Activated T-helper 9 cell treated with anti-CD3 and anti-CD28 coated beads, Interleukin-2, amount 50 U/mL, for 16 hours (primary cell): ENCODE results near the gene TLL2.

Experiments
- DNase-seq: peaks from one replicate; pipeline ENCODE4 v3.0.0-alpha.2; 2020; ENCODE audit warnings: low read depth

The TLL2 gene

GRCh38 chr10:96390460-96390864 lies 123.3 kb downstream of the TLL2 start:
- no peak for DNase-seq

- DNase-seq, result no peak
Measured at GRCh38 chr10:96389785-96390184, 123.9 kb downstream of the TLL2 start.

- DNase-seq, result no peak
Measured at GRCh38 chr10:96387601-96388000, 126.1 kb downstream of the TLL2 start.

GRCh38 chr10:96387161-96387560 lies 126.6 kb downstream of the TLL2 start:
- DNase-seq, result no peak

- DNase-seq, result no peak
Measured at GRCh38 chr10:96384506-96384905, 129.2 kb downstream of the TLL2 start.

GRCh38 chr10:96380821-96381220 lies 132.9 kb downstream of the TLL2 start:
- DNase-seq, result no peak

GRCh38 chr10:96379758-96380157 lies 134.0 kb downstream of the TLL2 start:
- DNase-seq, result no peak

GRCh38 chr10:96378741-96379140 lies 135.0 kb downstream of the TLL2 start:
- no peak for DNase-seq

GRCh38 chr10:96377816-96378294 lies 135.9 kb downstream of the TLL2 start:
- no peak for DNase-seq

- DNase-seq, result no peak
Measured at GRCh38 chr10:96376483-96376882, 137.2 kb downstream of the TLL2 start.

GRCh38 chr10:96374985-96375830 lies 138.5 kb downstream of the TLL2 start:
- DNase-seq, result peak; percentile 42

- no peak for DNase-seq
Measured at GRCh38 chr10:96374639-96374984, 139.1 kb downstream of the TLL2 start.

- DNase-seq, result no peak
Measured at GRCh38 chr10:96374004-96374403, 139.7 kb downstream of the TLL2 start.

GRCh38 chr10:96371356-96371755 lies 142.4 kb downstream of the TLL2 start:
- DNase-seq, result no peak

- no peak for DNase-seq
Measured at GRCh38 chr10:96370584-96371157, 143.1 kb downstream of the TLL2 start.

GRCh38 chr10:96369890-96370583 lies 143.7 kb downstream of the TLL2 start:
- no peak for DNase-seq

GRCh38 chr10:96368971-96369370 lies 144.8 kb downstream of the TLL2 start:
- no peak for DNase-seq

- no peak for DNase-seq
Measured at GRCh38 chr10:96367470-96367869, 146.3 kb downstream of the TLL2 start.

GRCh38 chr10:96366508-96366907 lies 147.2 kb downstream of the TLL2 start:
- no peak for DNase-seq

- DNase-seq, result no peak
Measured at GRCh38 chr10:96365571-96365970, 148.2 kb downstream of the TLL2 start.

- no peak for DNase-seq
Measured at GRCh38 chr10:96360766-96361165, 153.0 kb downstream of the TLL2 start.

- DNase-seq, result no peak
Measured at GRCh38 chr10:96360331-96360730, 153.4 kb downstream of the TLL2 start.

GRCh38 chr10:96359616-96360015 lies 154.1 kb downstream of the TLL2 start:
- no peak for DNase-seq
